Right lobe of liver (tissue), 6 donors: ENCODE data around the gene CPB2. TPM values are rescaled to one million over a fixed set of nuclear protein-coding genes. Genes with fewer than 3 reads are reported as not detected.

Experiments
- ATAC-seq, 4 donors: fragments of 200-7000 bp; cut with Tn5 transposase; one replicate each; pipeline ENCODE4 v1.9.1; 2020; ENCODE audit warnings: mild to moderate bottlenecking in 4 of 4, moderate library complexity in 4 of 4
- DNase-seq, 3 donors: peaks; one replicate each; pipeline ENCODE4 v3.0.0-alpha.2; 2020
- H3K27ac ChIP-seq, 3 donors: fragments of 200-600 bp; one replicate each; pipeline ENCODE4 v1.8.0; 2022
- H3K27me3 ChIP-seq, 2 donors: fragments of 200-600 bp; one replicate each; pipeline ENCODE4 v1.8.0; 2022
- H3K36me3 ChIP-seq, 4 donors: fragments of 200-600 bp; sonication (generic) in 1 of 4; one replicate each; pipeline versions ENCODE4 v1.5.1 to v1.8.0; 2017 to 2022; ENCODE audit warnings: control low read depth in 1 of 4
- H3K4me1 ChIP-seq, 4 donors: fragments of 200-600 bp; sonication (generic) in 1 of 4; one replicate each; pipeline versions ENCODE4 v1.5.1 to v1.8.0; 2017 to 2022; ENCODE audit warnings: control low read depth in 1 of 4
- H3K4me3 ChIP-seq, 3 donors: fragments of 200-600 bp; one replicate each; pipeline ENCODE4 v1.8.0; 2022
- H3K9me3 ChIP-seq, 4 donors: fragments of 200-600 bp; sonication (generic) in 1 of 4; one replicate each; pipeline versions ENCODE4 v1.5.1 to v1.8.0; 2017 to 2022; ENCODE audit warnings: control low read depth in 1 of 4
- POLR2A ChIP-seq: fragments of 450-650 bp; IDR thresholded peaks from one replicate; pipeline ENCODE4 v1.6.1; 2017; ENCODE audit warnings: antibody characterized with exemption, mild to moderate bottlenecking
- WGBS: methylation state at CpG from one replicate; pipeline ENCODE4 v1.1.6; 2018; ENCODE audit warnings: low coverage, low lambda C conversion rate; ENCODE audit not compliant: insufficient coverage; ENCODE audit errors: missing lambda C conversion rate; 5-methylcytosine and 5-hydroxymethylcytosine counted together
- intact Hi-C, 2 donors: fragments of 100-400 bp; cut with DNase I; formaldehyde crosslinking; loops; one replicate each; pipeline versions ENCODE4 v1.11.2 to v1.14.1; 2022
- long read RNA-seq: library from polyadenylated mRNA; unstranded; transcript quantifications from one replicate; pipeline ENCODE4 v2.0.0, GENCODE V29; 2019
- total RNA-seq, 6 experiments: library from RNA; depleted of rRNA in 2 of 6; stranded (reverse); fragments of >200 nt in 2 of 6; fragmentation: NEBNext Ultra II Directional in 3 of 6; extraction: Animal tissue kit (Norgen Biotek cat#: 25700) in 3 of 6; gene quantifications; one replicate each; pipeline versions ENCODE4 v1.1.0 to v1.2.4, GENCODE V29; 2016 to 2023
- TF ChIP-seq, protein P1 (sequence below), 4 donors: fragments of 200-600 bp in 3 of 4; fragments of 450-650 bp in 1 of 4; IDR thresholded peaks; one replicate each; pipeline versions ENCODE4 v1.5.1 to v1.8.0; 2016 to 2022; ENCODE audit warnings: antibody characterized with exemption in 4 of 4, mild to moderate bottlenecking in 2 of 4
- donor health status: DM: no; HTN: yes; CAD: no.
- donor health status: DM: no; HTN: no; CAD: no.
- donor health status: DM: no; HTN: no; CAD: no.
- donor health status: DM: no; HTN: yes; CAD: no.
- donor health status: DM: no; HTN: yes; CAD: no.

The CPB2 gene, protein sequence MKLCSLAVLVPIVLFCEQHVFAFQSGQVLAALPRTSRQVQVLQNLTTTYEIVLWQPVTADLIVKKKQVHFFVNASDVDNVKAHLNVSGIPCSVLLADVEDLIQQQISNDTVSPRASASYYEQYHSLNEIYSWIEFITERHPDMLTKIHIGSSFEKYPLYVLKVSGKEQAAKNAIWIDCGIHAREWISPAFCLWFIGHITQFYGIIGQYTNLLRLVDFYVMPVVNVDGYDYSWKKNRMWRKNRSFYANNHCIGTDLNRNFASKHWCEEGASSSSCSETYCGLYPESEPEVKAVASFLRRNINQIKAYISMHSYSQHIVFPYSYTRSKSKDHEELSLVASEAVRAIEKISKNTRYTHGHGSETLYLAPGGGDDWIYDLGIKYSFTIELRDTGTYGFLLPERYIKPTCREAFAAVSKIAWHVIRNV
- total RNA-seq: 100 to 1,000 TPM; 342 to 693 (median 554) TPM
- long read RNA-seq, transcript CPB2-203 (11 exons, 1,700 nt): major isoform, 224 of 267 reads
- long read RNA-seq, transcript CPB2-202 (10 exons, 1,577 nt): minor isoform, 7 of 267 reads
- long read RNA-seq, partial matches to known transcripts: 13 of 267 reads
- long read RNA-seq, other reads (novel, unspliced or antisense): 23 of 267 reads

DNA sequence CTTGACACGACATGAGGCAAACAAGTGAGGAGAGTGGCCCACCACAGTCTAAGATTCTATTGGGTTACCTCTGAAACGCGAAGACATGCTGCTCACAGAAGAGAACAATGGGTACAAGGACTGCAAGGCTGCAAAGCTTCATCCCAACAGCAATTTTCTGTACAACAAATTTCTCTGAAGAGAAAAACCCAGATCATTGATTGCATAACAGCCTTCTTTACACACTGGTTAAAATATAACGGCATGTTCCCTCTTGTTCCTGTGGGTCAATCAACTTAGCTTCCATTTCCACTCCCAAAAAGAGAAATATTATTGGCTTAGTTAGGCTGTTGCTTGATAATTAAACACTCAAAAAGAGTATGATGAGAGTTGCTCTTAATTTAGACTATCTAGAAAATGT is at the start of gene CPB2:
CPB2 (minus strand) TSS at position 166 of the 400 bp plus-strand sequence; CDS start at position 142, 24 bp downstream.
- TF ChIP-seq, protein P1, sequence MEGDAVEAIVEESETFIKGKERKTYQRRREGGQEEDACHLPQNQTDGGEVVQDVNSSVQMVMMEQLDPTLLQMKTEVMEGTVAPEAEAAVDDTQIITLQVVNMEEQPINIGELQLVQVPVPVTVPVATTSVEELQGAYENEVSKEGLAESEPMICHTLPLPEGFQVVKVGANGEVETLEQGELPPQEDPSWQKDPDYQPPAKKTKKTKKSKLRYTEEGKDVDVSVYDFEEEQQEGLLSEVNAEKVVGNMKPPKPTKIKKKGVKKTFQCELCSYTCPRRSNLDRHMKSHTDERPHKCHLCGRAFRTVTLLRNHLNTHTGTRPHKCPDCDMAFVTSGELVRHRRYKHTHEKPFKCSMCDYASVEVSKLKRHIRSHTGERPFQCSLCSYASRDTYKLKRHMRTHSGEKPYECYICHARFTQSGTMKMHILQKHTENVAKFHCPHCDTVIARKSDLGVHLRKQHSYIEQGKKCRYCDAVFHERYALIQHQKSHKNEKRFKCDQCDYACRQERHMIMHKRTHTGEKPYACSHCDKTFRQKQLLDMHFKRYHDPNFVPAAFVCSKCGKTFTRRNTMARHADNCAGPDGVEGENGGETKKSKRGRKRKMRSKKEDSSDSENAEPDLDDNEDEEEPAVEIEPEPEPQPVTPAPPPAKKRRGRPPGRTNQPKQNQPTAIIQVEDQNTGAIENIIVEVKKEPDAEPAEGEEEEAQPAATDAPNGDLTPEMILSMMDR (IDR thresholded peaks at IDR 0.05): no peak
- peak; percentile 91 for TF ChIP-seq POLR2A
- Histone ChIP-seq H3K36me3 (no peaks in the 10 kb centered on the region), H3K9me3 (no peaks in the 10 kb centered on the region), H3K4me3 (peak within 1 kb of the TSS; percentile 32 to 61 (median 56)), H3K27ac (peak within 1 kb of the TSS; percentile 83 to 97 (median 95)), H3K27me3 (no peaks in the 10 kb centered on the region), H3K4me1 (peaks cover 0 to 12% (median 2%) of the 10 kb centered on the region in 4 donors)
- ATAC-seq (peak; percentile 38 to 75 (median 48)), DNase-seq (no peak)
- WGBS: 24% methylated on average over 4 of the region's 4 CpGs
- intact Hi-C loops: no loop called here

DNA sequence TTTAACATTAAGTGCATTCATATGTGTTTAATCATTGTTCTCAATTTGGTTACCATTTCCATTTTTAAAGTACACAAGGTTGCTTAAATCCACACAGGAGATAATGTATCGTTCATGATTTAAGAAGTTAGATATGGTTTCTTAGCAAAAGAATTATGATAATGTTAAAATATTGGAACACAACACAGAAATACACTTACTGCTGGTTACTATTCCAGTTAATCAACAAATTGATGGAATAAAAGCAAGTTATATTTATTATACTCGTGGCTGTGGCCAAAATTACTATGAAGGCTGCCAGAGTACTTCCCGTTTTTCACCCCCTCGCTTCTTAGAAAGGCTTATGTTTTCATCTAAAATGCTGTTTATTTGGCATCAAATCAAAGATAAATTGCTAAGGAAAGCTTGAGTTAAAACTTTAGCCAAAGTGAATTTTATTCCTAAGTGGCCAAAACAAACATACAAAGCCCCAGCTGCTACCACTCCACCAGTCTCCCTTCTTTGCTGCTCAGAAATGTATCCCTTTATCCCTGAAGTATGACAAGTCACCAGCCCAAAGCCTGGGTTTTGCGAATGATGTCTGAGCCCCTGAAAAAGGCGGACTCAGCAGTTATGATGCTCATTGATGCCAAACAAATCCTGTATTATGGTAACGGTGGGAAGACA is 49.4 kb upstream of the CPB2 start:
- 68% methylated on average over 7 of the region's 7 CpGs for WGBS
- intact Hi-C loops: no loop called here
- no peak for ATAC-seq

DNA sequence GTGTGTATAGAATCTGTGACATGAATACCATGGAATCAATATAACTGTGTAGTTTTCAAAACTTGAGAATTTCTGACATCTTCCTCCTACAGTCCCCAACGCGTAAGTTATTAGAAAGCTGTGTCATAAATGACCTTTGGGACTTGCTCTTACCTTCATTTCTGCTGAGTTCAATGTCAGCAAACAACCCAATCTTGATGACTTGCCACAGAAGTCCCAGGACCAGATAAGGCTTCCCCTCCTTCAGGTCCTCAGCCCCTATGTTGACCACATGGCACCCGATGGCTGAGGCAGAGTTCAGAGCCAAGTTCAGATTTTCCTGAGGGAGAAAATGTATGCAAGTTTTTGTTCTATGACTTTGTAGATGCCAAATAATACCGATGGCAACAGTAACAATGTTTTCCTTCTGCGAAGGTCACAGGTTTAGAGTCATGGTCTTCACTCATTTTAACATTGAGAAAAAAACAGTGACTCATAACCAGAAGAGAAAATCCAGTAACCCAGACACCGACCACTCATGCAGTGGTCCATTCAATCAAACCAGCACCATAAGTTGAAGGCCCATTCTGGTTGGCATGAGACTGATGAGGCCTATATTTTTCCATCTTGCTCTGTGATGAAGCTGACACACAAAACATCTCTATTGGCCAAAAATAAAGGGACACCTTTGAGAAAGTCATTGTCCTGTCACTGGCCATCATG is 47.9 kb upstream of the CPB2 start:
- 67% methylated on average over 6 of the region's 6 CpGs for WGBS
- H3K27ac ChIP-seq: no peak overlapping the region
- no peak overlapping the region for H3K4me3 ChIP-seq
- H3K9me3 ChIP-seq: no peaks in the 10 kb centered on the region
- TF ChIP-seq, protein P1 (IDR thresholded peaks at IDR 0.05): no peak
- no peak for TF ChIP-seq POLR2A
- ATAC-seq: peak in 2 of 4 donors; percentile 44 to 52
- H3K27me3 ChIP-seq: no peaks in the 10 kb centered on the region
- intact Hi-C loops: no loop called here
- no peak for DNase-seq
- peaks cover 0 to 4% (median 2%) of the 10 kb centered on the region in 4 donors for H3K36me3 ChIP-seq
- peaks cover 0 to 4% (median 0%) of the 10 kb centered on the region in 4 donors for H3K4me1 ChIP-seq

More for the DNA sequence above, 49.4 kb upstream of the CPB2 start:
- no peaks in the 10 kb centered on the region for H3K27me3 ChIP-seq
- no peak overlapping the region for H3K27ac ChIP-seq
- H3K9me3 ChIP-seq: no peaks in the 10 kb centered on the region
- TF ChIP-seq, protein P1 (IDR thresholded peaks at IDR 0.05): no peak
- no peak for TF ChIP-seq POLR2A
- H3K4me1 ChIP-seq: peaks cover 0 to 4% (median 0%) of the 10 kb centered on the region in 4 donors
- no peak overlapping the region for H3K4me3 ChIP-seq
- DNase-seq: no peak
- H3K36me3 ChIP-seq: peaks cover 0 to 3% (median 0%) of the 10 kb centered on the region in 4 donors

DNA sequence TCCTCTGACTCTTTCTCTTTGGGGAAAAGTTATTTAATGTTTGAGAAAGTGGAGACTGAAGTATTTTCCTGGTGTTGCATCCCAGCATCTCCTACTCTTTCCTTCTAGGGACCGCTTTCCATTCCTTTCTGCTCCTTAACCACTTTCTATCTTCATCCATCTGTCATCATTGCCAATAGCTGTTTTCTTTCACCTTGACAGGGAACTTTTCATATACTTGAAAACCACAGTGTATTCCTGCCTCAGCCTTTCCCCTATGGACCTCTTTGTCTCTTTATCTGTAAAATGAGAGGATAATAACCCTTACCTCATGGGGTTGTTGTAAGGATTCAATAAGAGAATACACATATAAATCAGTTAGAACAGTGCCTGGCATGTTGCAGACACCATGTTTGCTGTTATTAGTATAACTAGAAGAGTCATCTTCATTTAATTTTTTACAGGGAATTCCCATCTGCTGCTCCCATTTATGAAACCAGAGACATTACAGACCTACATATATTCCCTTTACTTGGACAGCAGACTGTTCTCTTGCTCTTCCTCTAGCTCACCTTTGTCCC is 45.4 kb upstream of the CPB2 start:
- H3K27ac ChIP-seq: no peak overlapping the region
- peaks cover 0 to 4% (median 2%) of the 10 kb centered on the region in 4 donors for H3K36me3 ChIP-seq
- ATAC-seq (no peak), DNase-seq (no peak)
- no peak for TF ChIP-seq POLR2A
- TF ChIP-seq, protein P1 (IDR thresholded peaks at IDR 0.05): no peak
- no peaks in the 10 kb centered on the region for H3K9me3 ChIP-seq
- 92% methylated on average over 1 of the region's 1 CpG for WGBS
- H3K27me3 ChIP-seq: no peaks in the 10 kb centered on the region
- no peak overlapping the region for H3K4me3 ChIP-seq
- H3K4me1 ChIP-seq: peaks cover 0 to 4% (median under 1%) of the 10 kb centered on the region in 4 donors
- intact Hi-C loops: no loop called here
